ENCODE data around the gene IGFBPL1. TPM values are rescaled to one million over a fixed set of nuclear protein-coding genes. Genes with fewer than 3 reads are reported as not detected.

IGFBPL1 gene
- total and polyA plus RNA-seq, 2 donors (not counting 1 experiment from before 2014, with no cell fraction given), result not detected

DNA sequence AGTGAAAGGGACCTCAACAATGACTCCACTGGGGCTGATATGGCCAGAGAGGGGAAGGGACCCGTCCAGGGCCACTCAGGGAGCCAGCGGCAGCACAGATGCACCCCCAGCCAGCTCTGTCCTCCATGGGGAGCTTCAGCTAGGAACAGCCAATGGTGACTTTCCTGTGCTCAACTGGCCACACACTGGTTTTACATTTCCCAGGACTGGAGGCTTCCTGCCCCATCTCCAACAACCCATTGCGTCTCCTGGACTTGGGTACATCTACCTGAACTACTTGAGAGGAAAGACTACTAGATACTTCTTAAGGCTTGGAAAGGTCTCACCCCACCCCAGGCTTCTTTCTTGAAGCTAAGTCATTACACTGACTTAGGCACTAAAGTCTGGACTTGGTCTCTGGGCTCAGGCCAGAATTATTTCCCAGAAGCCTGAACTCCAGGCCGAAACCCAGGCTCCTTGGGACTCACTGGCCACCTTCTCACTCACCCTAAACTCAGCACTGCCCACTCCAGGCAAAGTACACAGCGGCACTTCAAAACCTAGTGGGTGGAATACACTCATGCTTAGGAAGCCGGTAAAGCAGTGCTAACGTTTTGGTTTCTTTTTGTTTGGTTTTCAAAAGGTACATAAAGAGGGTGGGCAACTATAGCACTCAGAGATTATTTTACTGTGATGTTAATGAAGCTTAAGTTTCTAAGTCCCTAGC is 1.5 kb downstream of the IGFBPL1 start:
- TF ChIP-seq EZH2 (IDR thresholded peaks at IDR 0.05; ENCODE audit: borderline replicate concordance, insufficient read depth, low read depth, low read length, poor library complexity, severe bottlenecking), result no peak
- TF ChIP-seq, protein P1, sequence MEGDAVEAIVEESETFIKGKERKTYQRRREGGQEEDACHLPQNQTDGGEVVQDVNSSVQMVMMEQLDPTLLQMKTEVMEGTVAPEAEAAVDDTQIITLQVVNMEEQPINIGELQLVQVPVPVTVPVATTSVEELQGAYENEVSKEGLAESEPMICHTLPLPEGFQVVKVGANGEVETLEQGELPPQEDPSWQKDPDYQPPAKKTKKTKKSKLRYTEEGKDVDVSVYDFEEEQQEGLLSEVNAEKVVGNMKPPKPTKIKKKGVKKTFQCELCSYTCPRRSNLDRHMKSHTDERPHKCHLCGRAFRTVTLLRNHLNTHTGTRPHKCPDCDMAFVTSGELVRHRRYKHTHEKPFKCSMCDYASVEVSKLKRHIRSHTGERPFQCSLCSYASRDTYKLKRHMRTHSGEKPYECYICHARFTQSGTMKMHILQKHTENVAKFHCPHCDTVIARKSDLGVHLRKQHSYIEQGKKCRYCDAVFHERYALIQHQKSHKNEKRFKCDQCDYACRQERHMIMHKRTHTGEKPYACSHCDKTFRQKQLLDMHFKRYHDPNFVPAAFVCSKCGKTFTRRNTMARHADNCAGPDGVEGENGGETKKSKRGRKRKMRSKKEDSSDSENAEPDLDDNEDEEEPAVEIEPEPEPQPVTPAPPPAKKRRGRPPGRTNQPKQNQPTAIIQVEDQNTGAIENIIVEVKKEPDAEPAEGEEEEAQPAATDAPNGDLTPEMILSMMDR (IDR thresholded peaks at IDR 0.05), result no peak
- Histone ChIP-seq H2AFZ (ENCODE audit: insufficient read depth, low read depth, low read length, poor library complexity, severe bottlenecking) (no peak overlapping the region), H3K9ac (ENCODE audit: low read length) (no peak overlapping the region), H4K20me1 (ENCODE audit: control insufficient read depth, insufficient read depth, low read length, poor library complexity, severe bottlenecking) (no peaks in the 10 kb centered on the region), H3K4me2 (replicated peaks; ENCODE audit: low read depth, low read length, poor library complexity, severe bottlenecking) (no peak overlapping the region), H3K4me3 (ENCODE audit: control extremely low read depth in 1 of 5, extremely low read depth in 1 of 5, insufficient read depth in 1 of 5, low read depth in 2 of 5, low read length in 4 of 5) (no peak overlapping the region), H3K36me3 (replicated peaks in 1 of 2; ENCODE audit: control extremely low read depth in 1 of 2, control insufficient read depth in 1 of 2, extremely low read depth in 1 of 2, insufficient read depth in 2 of 2, low read length in 1 of 2) (no peaks in the 10 kb centered on the region), H3K4me1 (ENCODE audit: control insufficient read depth in 2 of 2, insufficient read depth in 2 of 2, low read length in 2 of 2) (no peaks in the 10 kb centered on the region), H3K27me3 (replicated peaks in 1 of 4; ENCODE audit: control extremely low read depth in 1 of 4, control insufficient read depth in 3 of 4, insufficient read depth in 4 of 4, low read length in 3 of 4) (peaks cover 0 to 34% (median 6%) of the 10 kb centered on the region in 4 experiments), H3K27ac (ENCODE audit: low read length in 2 of 2) (no peak overlapping the region), H3K79me2 (ENCODE audit: control insufficient read depth, insufficient read depth, low read length) (no peaks in the 10 kb centered on the region), H3K9me3 (ENCODE audit: control extremely low read depth in 1 of 3, control insufficient read depth in 2 of 3, insufficient read depth in 1 of 3, low read length in 2 of 3) (peaks cover 0 to 3% (median 0%) of the 10 kb centered on the region in 3 donors)
- 76% methylated on average over 3 of the region's 7 CpGs for WGBS (ENCODE audit: insufficient coverage)
- no peak overlapping the region for H3K4me3 Mint-ChIP-seq
- H3K4me1 Mint-ChIP-seq, result peaks cover 3% of the 10 kb centered on the region
- no peak overlapping the region for H3K27ac Mint-ChIP-seq
- intact Hi-C loops (cut with micrococcal nuclease), result no loop called here
- ATAC-seq (ENCODE audit: low read depth), result no peak
- POLR2A ChIA-PET, result no interaction called here
- peaks cover 72% of the 10 kb centered on the region for H3K27me3 Mint-ChIP-seq
- no peaks in the 10 kb centered on the region for H3K9me3 Mint-ChIP-seq (ENCODE audit: insufficient read depth)
- no peak for DNase-seq
- CTCF ChIA-PET, result no interaction called here

DNA sequence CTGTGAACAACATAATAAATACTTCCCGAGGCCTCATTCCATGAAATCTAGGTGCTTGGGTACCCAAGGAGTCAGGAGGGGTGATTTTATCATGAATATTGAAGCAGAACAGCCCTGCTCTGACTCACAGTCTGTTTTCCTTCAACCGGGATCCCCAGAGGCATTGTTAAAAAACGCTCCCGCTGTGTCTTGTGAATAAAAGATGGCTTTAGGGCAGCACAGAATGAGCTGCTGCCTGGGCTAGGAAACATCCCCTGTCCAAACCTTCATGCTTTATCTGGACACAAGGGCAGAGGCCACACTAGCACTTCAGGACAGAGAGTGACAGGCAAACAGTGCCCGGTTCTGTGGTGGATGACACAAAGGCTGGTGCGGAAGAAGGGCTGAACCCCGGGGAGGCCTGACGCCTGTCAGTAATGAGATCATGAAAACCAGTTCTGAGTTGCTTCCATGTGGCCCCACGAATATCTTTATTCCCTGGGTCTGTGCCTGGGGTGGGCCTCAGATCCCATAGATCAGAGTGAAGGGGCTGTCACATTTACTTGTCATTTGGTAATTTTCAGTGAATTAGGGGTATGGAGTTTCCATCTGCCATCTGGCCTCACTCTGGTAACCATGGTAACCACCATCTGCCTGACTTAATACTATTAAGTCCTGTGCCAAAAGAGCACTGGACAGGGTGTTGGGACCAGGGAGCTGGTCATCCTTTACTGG is 2.6 kb downstream of the IGFBPL1 start:
- Histone ChIP-seq H3K27me3 (replicated peaks in 1 of 4; ENCODE audit: control extremely low read depth in 1 of 4, control insufficient read depth in 3 of 4, insufficient read depth in 4 of 4, low read length in 3 of 4) (peaks cover 0 to 39% (median 6%) of the 10 kb centered on the region in 4 experiments), H3K36me3 (replicated peaks in 1 of 2; ENCODE audit: control extremely low read depth in 1 of 2, control insufficient read depth in 1 of 2, extremely low read depth in 1 of 2, insufficient read depth in 2 of 2, low read length in 1 of 2) (no peaks in the 10 kb centered on the region), H3K79me2 (ENCODE audit: control insufficient read depth, insufficient read depth, low read length) (no peaks in the 10 kb centered on the region), H4K20me1 (ENCODE audit: control insufficient read depth, insufficient read depth, low read length, poor library complexity, severe bottlenecking) (no peaks in the 10 kb centered on the region), H2AFZ (ENCODE audit: insufficient read depth, low read depth, low read length, poor library complexity, severe bottlenecking) (no peak overlapping the region), H3K9ac (ENCODE audit: low read length) (no peak overlapping the region), H3K27ac (ENCODE audit: low read length in 2 of 2) (no peak overlapping the region), H3K4me2 (replicated peaks; ENCODE audit: low read depth, low read length, poor library complexity, severe bottlenecking) (no peak overlapping the region), H3K9me3 (ENCODE audit: control extremely low read depth in 1 of 3, control insufficient read depth in 2 of 3, insufficient read depth in 1 of 3, low read length in 2 of 3) (peaks cover 0 to 3% (median 0%) of the 10 kb centered on the region in 3 donors), H3K4me3 (ENCODE audit: control extremely low read depth in 1 of 5, extremely low read depth in 1 of 5, insufficient read depth in 1 of 5, low read depth in 2 of 5, low read length in 4 of 5) (no peak overlapping the region), H3K4me1 (ENCODE audit: control insufficient read depth in 2 of 2, insufficient read depth in 2 of 2, low read length in 2 of 2) (no peaks in the 10 kb centered on the region)
- WGBS (ENCODE audit: insufficient coverage), result 90% methylated on average over 8 of the region's 9 CpGs
- DNase-seq (no peak), ATAC-seq (ENCODE audit: low read depth) (no peak)
- ChIA-PET POLR2A (no interaction called here), CTCF (no interaction called here)
- Mint-ChIP-seq H3K27ac (no peak overlapping the region), H3K4me1 (peaks cover 3% of the 10 kb centered on the region), H3K27me3 (peaks cover 70% of the 10 kb centered on the region), H3K9me3 (ENCODE audit: insufficient read depth) (no peaks in the 10 kb centered on the region), H3K4me3 (no peak overlapping the region)
- no peak for TF ChIP-seq EZH2 (IDR thresholded peaks at IDR 0.05; ENCODE audit: borderline replicate concordance, insufficient read depth, low read depth, low read length, poor library complexity, severe bottlenecking)
- TF ChIP-seq, protein P1 (IDR thresholded peaks at IDR 0.05), result no peak
- intact Hi-C loops (cut with micrococcal nuclease), result no loop called here

Data from B cell (primary cell).